ENCODE results near the gene TGIF2.
"Not testable (repeated sequence)": the region's sequence is repeated elsewhere in the genome, so short reads cannot be mapped to it uniquely, and the experiment has no call there.

The TGIF2 gene

GRCh38 chr20:36620917-36621316 lies 47.5 kb downstream of the TGIF2 start:
- DNase-seq (ENCODE audit: low read depth): no peak

GRCh38 chr20:36623444-36623843 lies 50.0 kb downstream of the TGIF2 start:
- no peak for DNase-seq (ENCODE audit: low read depth)

- no peak for DNase-seq (ENCODE audit: low read depth)
These were observed 50.9 kb downstream of the TGIF2 start for GRCh38 chr20:36624068-36624943.

GRCh38 chr20:36624944-36625324 lies 51.5 kb downstream of the TGIF2 start:
- DNase-seq (ENCODE audit: low read depth): no peak

- DNase-seq (ENCODE audit: low read depth): no peak
These were observed 54.7 kb downstream of the TGIF2 start for GRCh38 chr20:36628076-36628475.

GRCh38 chr20:36629719-36630681 lies 56.6 kb downstream of the TGIF2 start:
- DNase-seq (ENCODE audit: low read depth): no peak

- DNase-seq (ENCODE audit: low read depth): no peak
These were observed 58.2 kb downstream of the TGIF2 start for GRCh38 chr20:36631646-36632045.

- no peak for DNase-seq (ENCODE audit: low read depth)
These were observed 58.7 kb downstream of the TGIF2 start for GRCh38 chr20:36632147-36632486.

- no peak for DNase-seq (ENCODE audit: low read depth)
These were observed 59.3 kb downstream of the TGIF2 start for GRCh38 chr20:36632487-36633284.

GRCh38 chr20:36633285-36633772 lies 59.9 kb downstream of the TGIF2 start:
- DNase-seq (ENCODE audit: low read depth): no peak

- no peak for DNase-seq (ENCODE audit: low read depth)
These were observed 60.9 kb downstream of the TGIF2 start for GRCh38 chr20:36634342-36634741.

GRCh38 chr20:36638876-36639400 lies 65.5 kb downstream of the TGIF2 start:
- not testable (repeated sequence) for DNase-seq (ENCODE audit: low read depth)

- DNase-seq (ENCODE audit: low read depth): no peak
These were observed 68.1 kb downstream of the TGIF2 start for GRCh38 chr20:36641506-36641843.

GRCh38 chr20:36642136-36642535 lies 68.7 kb downstream of the TGIF2 start:
- no peak for DNase-seq (ENCODE audit: low read depth)

Data from activated T-cell treated with anti-CD3 and anti-CD28 coated beads for 48 hours (primary cell).